ENCODE results near the gene POLR3B. TPM values are rescaled to one million over a fixed set of nuclear protein-coding genes. Genes with fewer than 3 reads are reported as not detected.

POLR3B gene
- total and polyA plus RNA-seq, 2 of the 13 experiments (the other 11 are each of a cell fraction or from before 2014, with no cell fraction given): 4.8 to 13.1 TPM

DNA sequence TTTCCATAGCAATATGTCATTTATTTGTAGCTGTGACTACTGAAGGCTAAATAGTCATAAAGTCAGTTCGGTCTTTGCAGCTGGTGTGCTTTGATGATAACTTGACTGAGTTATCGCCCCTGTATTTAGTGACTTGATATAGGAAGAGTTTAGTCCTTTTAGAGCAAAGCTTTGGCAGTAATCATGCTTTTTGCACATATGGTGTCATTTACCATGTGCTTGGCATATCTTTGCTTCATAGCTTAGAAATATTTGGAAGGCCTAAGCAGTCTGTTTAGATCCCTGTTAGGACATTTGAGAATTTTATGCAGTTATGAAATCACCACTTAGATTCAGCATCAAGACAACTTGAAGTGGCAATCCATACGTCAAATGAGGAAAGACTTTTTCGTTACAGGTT is 31.6 kb downstream of the POLR3B start:
- BruUV-seq (replicated peaks): no TSS peak
- ATAC-seq (no peak), DNase-seq (ENCODE audit: low spot score) (no peak), FAIRE-seq (no peak)
- Histone ChIP-seq H3K27ac (ENCODE audit: extremely low read length, insufficient read depth, low read length) (no peak overlapping the region), H3K9me3 (ENCODE audit: low read length) (no peaks in the 10 kb centered on the region), H3K9ac (ENCODE audit: insufficient read depth, low read depth, low read length) (no peak overlapping the region), H3K79me2 (ENCODE audit: insufficient read depth, low read length) (no peaks in the 10 kb centered on the region), H3K4me3 (replicated peaks in 1 of 3; ENCODE audit: insufficient read depth in 1 of 3, low read depth in 2 of 3, low read length in 3 of 3) (no peak overlapping the region), H4K20me1 (ENCODE audit: insufficient read depth, low read length) (no peaks in the 10 kb centered on the region), H3K4me1 (ENCODE audit: insufficient read depth, low read length) (no peaks in the 10 kb centered on the region), H3K27me3 (ENCODE audit: control insufficient read depth in 1 of 2, insufficient read depth in 2 of 2, low read length in 2 of 2) (no peaks in the 10 kb centered on the region), H2AFZ (ENCODE audit: low read length) (no peak overlapping the region), H3K36me3 (replicated peaks in 1 of 2; ENCODE audit: control insufficient read depth in 1 of 2, insufficient read depth in 2 of 2, low read length in 2 of 2) (peaks cover 4 to 15% of the 10 kb centered on the region in 2 experiments; a peak in 3 of 5 replicates), H3K4me2 (ENCODE audit: low read depth, low read length) (no peak overlapping the region)
- intact Hi-C loops (cut with micrococcal nuclease; ENCODE audit: unreplicated experiment) (no loop called here), in situ Hi-C loops (cut with HindIII; ENCODE audit: extremely low pct_ligation_motif_present, low pct_unique_long_range_greater_than_20kb) (loop anchor here (5.0 to 10.0 kb wide), 2 partner anchors 456 to 528 kb away; no protein-coding TSS in a partner anchor)
- 98% methylated on average over 4 of the region's 4 CpGs for WGBS (ENCODE audit: low lambda C conversion rate)
- POLR2A ChIA-PET: no interaction called here
- CTCF ChIA-PET (ENCODE audit: low intra/inter-chr PET ratio, low total read pairs): no interaction called here
- TF ChIP-seq MAZ (IDR thresholded peaks at IDR 0.05; ENCODE audit: borderline replicate concordance, low read depth, low read length): no peak
- no peak for TF ChIP-seq MAZ (CRISPR knock-in tag; IDR thresholded peaks at IDR 0.05; ENCODE audit: low read depth)
- no peak for TF ChIP-seq ZNF724P (CRISPR knock-in tag; IDR thresholded peaks at IDR 0.05; ENCODE audit: borderline replicate concordance)
- TF ChIP-seq, protein P1, sequence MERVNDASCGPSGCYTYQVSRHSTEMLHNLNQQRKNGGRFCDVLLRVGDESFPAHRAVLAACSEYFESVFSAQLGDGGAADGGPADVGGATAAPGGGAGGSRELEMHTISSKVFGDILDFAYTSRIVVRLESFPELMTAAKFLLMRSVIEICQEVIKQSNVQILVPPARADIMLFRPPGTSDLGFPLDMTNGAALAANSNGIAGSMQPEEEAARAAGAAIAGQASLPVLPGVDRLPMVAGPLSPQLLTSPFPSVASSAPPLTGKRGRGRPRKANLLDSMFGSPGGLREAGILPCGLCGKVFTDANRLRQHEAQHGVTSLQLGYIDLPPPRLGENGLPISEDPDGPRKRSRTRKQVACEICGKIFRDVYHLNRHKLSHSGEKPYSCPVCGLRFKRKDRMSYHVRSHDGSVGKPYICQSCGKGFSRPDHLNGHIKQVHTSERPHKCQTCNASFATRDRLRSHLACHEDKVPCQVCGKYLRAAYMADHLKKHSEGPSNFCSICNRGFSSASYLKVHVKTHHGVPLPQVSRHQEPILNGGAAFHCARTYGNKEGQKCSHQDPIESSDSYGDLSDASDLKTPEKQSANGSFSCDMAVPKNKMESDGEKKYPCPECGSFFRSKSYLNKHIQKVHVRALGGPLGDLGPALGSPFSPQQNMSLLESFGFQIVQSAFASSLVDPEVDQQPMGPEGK (CRISPR knock-in tag; IDR thresholded peaks at IDR 0.05): no peak
- no peak for TF ChIP-seq ARNTL (CRISPR knock-in tag; IDR thresholded peaks at IDR 0.05)
- TF ChIP-seq MZF1 (CRISPR knock-in tag; IDR thresholded peaks at IDR 0.05; ENCODE audit: borderline replicate concordance): no peak
- no peak for TF ChIP-seq SMC3 (IDR thresholded peaks at IDR 0.05; ENCODE audit: low read length)
- TF ChIP-seq U2AF2 (IDR thresholded peaks at IDR 0.05; ENCODE audit: low read depth, low read length): no peak
- TF ChIP-seq MLLT10 (CRISPR knock-in tag; IDR thresholded peaks at IDR 0.05): no peak
- TF ChIP-seq ZNF850 (CRISPR knock-in tag; conservative IDR thresholded peaks at IDR 0.05): no peak
- TF ChIP-seq, protein P2, sequence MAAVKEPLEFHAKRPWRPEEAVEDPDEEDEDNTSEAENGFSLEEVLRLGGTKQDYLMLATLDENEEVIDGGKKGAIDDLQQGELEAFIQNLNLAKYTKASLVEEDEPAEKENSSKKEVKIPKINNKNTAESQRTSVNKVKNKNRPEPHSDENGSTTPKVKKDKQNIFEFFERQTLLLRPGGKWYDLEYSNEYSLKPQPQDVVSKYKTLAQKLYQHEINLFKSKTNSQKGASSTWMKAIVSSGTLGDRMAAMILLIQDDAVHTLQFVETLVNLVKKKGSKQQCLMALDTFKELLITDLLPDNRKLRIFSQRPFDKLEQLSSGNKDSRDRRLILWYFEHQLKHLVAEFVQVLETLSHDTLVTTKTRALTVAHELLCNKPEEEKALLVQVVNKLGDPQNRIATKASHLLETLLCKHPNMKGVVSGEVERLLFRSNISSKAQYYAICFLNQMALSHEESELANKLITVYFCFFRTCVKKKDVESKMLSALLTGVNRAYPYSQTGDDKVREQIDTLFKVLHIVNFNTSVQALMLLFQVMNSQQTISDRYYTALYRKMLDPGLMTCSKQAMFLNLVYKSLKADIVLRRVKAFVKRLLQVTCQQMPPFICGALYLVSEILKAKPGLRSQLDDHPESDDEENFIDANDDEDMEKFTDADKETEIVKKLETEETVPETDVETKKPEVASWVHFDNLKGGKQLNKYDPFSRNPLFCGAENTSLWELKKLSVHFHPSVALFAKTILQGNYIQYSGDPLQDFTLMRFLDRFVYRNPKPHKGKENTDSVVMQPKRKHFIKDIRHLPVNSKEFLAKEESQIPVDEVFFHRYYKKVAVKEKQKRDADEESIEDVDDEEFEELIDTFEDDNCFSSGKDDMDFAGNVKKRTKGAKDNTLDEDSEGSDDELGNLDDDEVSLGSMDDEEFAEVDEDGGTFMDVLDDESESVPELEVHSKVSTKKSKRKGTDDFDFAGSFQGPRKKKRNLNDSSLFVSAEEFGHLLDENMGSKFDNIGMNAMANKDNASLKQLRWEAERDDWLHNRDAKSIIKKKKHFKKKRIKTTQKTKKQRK (IDR thresholded peaks at IDR 0.05; ENCODE audit: low read length): no peak
- TF ChIP-seq ZNF816 (CRISPR knock-in tag; IDR thresholded peaks at IDR 0.05; ENCODE audit: borderline replicate concordance): no peak
- TF ChIP-seq, protein P3, sequence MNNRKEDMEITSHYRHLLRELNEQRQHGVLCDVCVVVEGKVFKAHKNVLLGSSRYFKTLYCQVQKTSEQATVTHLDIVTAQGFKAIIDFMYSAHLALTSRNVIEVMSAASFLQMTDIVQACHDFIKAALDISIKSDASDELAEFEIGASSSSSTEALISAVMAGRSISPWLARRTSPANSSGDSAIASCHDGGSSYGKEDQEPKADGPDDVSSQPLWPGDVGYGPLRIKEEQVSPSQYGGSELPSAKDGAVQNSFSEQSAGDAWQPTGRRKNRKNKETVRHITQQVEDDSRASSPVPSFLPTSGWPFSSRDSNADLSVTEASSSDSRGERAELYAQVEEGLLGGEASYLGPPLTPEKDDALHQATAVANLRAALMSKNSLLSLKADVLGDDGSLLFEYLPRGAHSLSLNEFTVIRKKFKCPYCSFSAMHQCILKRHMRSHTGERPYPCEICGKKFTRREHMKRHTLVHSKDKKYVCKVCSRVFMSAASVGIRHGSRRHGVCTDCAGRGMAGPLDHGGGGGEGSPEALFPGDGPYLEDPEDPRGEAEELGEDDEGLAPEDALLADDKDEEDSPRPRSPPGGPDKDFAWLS (CRISPR knock-in tag; IDR thresholded peaks at IDR 0.05; ENCODE audit: borderline replicate concordance): no peak
- no peak for TF ChIP-seq SRF (IDR thresholded peaks at IDR 0.05; ENCODE audit: low read depth, low read length)
- TF ChIP-seq ATAD3A (CRISPR knock-in tag; IDR thresholded peaks at IDR 0.05): no peak
- TF ChIP-seq, protein P4, sequence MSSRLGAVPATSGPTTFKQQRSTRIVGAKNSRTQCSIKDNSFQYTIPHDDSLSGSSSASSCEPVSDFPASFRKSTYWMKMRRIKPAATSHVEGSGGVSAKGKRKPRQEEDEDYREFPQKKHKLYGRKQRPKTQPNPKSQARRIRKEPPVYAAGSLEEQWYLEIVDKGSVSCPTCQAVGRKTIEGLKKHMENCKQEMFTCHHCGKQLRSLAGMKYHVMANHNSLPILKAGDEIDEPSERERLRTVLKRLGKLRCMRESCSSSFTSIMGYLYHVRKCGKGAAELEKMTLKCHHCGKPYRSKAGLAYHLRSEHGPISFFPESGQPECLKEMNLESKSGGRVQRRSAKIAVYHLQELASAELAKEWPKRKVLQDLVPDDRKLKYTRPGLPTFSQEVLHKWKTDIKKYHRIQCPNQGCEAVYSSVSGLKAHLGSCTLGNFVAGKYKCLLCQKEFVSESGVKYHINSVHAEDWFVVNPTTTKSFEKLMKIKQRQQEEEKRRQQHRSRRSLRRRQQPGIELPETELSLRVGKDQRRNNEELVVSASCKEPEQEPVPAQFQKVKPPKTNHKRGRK (CRISPR knock-in tag; IDR thresholded peaks at IDR 0.05): no peak
- TF ChIP-seq, protein P5, sequence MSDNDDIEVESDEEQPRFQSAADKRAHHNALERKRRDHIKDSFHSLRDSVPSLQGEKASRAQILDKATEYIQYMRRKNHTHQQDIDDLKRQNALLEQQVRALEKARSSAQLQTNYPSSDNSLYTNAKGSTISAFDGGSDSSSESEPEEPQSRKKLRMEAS (IDR thresholded peaks at IDR 0.05): no peak
